CD4-positive, alpha-beta T cell treated with Interferon gamma for 1 hour (primary cell): ENCODE data around the gene CTCFL.
"Not testable (repeated sequence)": the region's sequence is repeated elsewhere in the genome, so short reads cannot be mapped to it uniquely, and the experiment has no call there.

Experiments used
- DNase-seq: peaks from one replicate; pipeline ENCODE4 v3.0.0-alpha.2; 2020

Gene CTCFL

GRCh38 chr20:57505979-57506378 lies 19.0 kb downstream of the CTCFL start:
- no peak for DNase-seq

GRCh38 chr20:57504411-57504810 lies 20.5 kb downstream of the CTCFL start:
- no peak for DNase-seq

- DNase-seq = no peak
Observed at GRCh38 chr20:57503035-57503658, 21.8 kb downstream of the CTCFL start.

GRCh38 chr20:57502336-57502700 lies 22.6 kb downstream of the CTCFL start:
- no peak for DNase-seq

- no peak for DNase-seq
Observed at GRCh38 chr20:57501461-57502335, 23.2 kb downstream of the CTCFL start.

- no peak for DNase-seq
Observed at GRCh38 chr20:57500962-57501361, 24.0 kb downstream of the CTCFL start.

GRCh38 chr20:57500235-57500634 lies 24.7 kb downstream of the CTCFL start:
- DNase-seq = no peak

- no peak for DNase-seq
Observed at GRCh38 chr20:57499676-57500075, 25.3 kb downstream of the CTCFL start.

- DNase-seq = peak; percentile 36
Observed at GRCh38 chr20:57498425-57499400, 26.2 kb downstream of the CTCFL start.

- DNase-seq = no peak
Observed at GRCh38 chr20:57496592-57496991, 28.3 kb downstream of the CTCFL start.

- no peak for DNase-seq
Observed at GRCh38 chr20:57495978-57496377, 29.0 kb downstream of the CTCFL start.

GRCh38 chr20:57493091-57493615 lies 31.8 kb downstream of the CTCFL start:
- no peak for DNase-seq

GRCh38 chr20:57491373-57491772 lies 33.6 kb downstream of the CTCFL start:
- no peak for DNase-seq

GRCh38 chr20:57488277-57488676 lies 36.7 kb downstream of the CTCFL start:
- not testable (repeated sequence) for DNase-seq

GRCh38 chr20:57485770-57486169 lies 39.2 kb downstream of the CTCFL start:
- no peak for DNase-seq

- no peak for DNase-seq
Observed at GRCh38 chr20:57484772-57485171, 40.2 kb downstream of the CTCFL start.

GRCh38 chr20:57483287-57484050 lies 41.5 kb downstream of the CTCFL start:
- peak; percentile 29 for DNase-seq

GRCh38 chr20:57482796-57483195 lies 42.1 kb downstream of the CTCFL start:
- no peak for DNase-seq

GRCh38 chr20:57482148-57482547 lies 42.8 kb downstream of the CTCFL start:
- DNase-seq = no peak

- DNase-seq = no peak
Observed at GRCh38 chr20:57481281-57481711, 43.6 kb downstream of the CTCFL start.

- DNase-seq = peak; percentile 46
Observed at GRCh38 chr20:57480444-57481160, 44.3 kb downstream of the CTCFL start.
